ENCODE data around the gene DCAF16. TPM values are rescaled to one million over a fixed set of nuclear protein-coding genes. Genes with fewer than 3 reads are reported as not detected.

The DCAF16 gene
- total RNA-seq, 2 donors from 2014 or later: 12.9 to 31.1 TPM

DNA sequence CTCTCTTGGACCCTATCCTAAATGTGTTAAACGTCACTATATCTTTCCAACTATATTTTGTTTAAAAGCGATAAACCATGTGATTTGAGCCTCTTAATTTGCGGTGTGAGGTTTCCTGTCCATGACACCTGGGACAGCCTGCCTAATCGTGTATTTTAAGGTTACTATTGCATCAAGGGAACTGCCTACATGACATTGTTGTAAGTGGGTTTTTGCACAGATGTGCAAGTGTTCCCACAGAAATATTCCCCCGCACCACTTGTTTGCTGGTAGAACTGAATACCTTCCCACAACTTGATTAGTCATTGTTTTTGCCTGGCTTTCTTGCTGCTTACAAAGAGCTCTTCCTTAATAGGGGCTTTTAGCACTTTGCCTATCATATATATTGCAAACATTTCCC lies 24.0 kb downstream of the DCAF16 start:
- Histone ChIP-seq H3K9me3 (no peaks in the 10 kb centered on the region), H3K27me3 (replicated peaks; ENCODE audit: insufficient read depth) (no peaks in the 10 kb centered on the region), H3K27ac (no peak overlapping the region), H3K4me3 (no peak overlapping the region), H3K36me3 (peaks cover under 1% of the 10 kb centered on the region), H3K4me1 (ENCODE audit: control insufficient read depth in 1 of 2, low read depth in 2 of 2) (peaks cover 6% of the 10 kb centered on the region in 2 donors)
- TF ChIP-seq, protein P1, sequence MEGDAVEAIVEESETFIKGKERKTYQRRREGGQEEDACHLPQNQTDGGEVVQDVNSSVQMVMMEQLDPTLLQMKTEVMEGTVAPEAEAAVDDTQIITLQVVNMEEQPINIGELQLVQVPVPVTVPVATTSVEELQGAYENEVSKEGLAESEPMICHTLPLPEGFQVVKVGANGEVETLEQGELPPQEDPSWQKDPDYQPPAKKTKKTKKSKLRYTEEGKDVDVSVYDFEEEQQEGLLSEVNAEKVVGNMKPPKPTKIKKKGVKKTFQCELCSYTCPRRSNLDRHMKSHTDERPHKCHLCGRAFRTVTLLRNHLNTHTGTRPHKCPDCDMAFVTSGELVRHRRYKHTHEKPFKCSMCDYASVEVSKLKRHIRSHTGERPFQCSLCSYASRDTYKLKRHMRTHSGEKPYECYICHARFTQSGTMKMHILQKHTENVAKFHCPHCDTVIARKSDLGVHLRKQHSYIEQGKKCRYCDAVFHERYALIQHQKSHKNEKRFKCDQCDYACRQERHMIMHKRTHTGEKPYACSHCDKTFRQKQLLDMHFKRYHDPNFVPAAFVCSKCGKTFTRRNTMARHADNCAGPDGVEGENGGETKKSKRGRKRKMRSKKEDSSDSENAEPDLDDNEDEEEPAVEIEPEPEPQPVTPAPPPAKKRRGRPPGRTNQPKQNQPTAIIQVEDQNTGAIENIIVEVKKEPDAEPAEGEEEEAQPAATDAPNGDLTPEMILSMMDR (IDR thresholded peaks at IDR 0.05): no peak
- DNase-seq (ENCODE audit: low spot score) (no peak), ATAC-seq (ENCODE audit: insufficient number of reproducible peaks, low FRiP score, low read depth) (no peak)

DNA sequence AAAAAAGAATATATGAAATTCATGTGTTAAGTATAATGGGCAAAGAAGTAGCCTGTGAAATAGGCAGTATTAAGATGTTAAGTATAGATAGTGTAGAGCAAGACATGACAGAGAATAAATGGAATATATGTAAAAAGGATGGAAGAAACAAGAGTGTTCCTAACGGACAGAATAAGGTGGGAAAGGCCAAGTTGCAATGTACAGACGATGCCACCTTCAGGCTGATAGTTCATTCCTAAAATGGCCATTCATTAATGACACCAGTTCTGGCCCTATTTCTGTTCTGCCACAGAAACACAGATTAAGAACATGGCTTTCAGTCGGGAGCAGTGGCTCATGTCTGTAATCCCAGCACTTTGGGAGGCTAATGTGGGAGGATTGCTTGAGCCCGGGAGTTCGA lies 24.7 kb downstream of the DCAF16 start:
- H3K36me3 ChIP-seq: no peaks in the 10 kb centered on the region
- ATAC-seq (ENCODE audit: insufficient number of reproducible peaks, low FRiP score, low read depth) (no peak), DNase-seq (ENCODE audit: low spot score) (no peak)
- H3K27ac ChIP-seq: no peak overlapping the region
- H3K4me1 ChIP-seq (ENCODE audit: control insufficient read depth in 1 of 2, low read depth in 2 of 2): peaks cover 13% of the 10 kb centered on the region in 2 donors
- TF ChIP-seq, protein P1 (IDR thresholded peaks at IDR 0.05): no peak
- H3K27me3 ChIP-seq (replicated peaks; ENCODE audit: insufficient read depth): no peaks in the 10 kb centered on the region
- H3K4me3 ChIP-seq: no peak overlapping the region
- H3K9me3 ChIP-seq: no peaks in the 10 kb centered on the region

DNA sequence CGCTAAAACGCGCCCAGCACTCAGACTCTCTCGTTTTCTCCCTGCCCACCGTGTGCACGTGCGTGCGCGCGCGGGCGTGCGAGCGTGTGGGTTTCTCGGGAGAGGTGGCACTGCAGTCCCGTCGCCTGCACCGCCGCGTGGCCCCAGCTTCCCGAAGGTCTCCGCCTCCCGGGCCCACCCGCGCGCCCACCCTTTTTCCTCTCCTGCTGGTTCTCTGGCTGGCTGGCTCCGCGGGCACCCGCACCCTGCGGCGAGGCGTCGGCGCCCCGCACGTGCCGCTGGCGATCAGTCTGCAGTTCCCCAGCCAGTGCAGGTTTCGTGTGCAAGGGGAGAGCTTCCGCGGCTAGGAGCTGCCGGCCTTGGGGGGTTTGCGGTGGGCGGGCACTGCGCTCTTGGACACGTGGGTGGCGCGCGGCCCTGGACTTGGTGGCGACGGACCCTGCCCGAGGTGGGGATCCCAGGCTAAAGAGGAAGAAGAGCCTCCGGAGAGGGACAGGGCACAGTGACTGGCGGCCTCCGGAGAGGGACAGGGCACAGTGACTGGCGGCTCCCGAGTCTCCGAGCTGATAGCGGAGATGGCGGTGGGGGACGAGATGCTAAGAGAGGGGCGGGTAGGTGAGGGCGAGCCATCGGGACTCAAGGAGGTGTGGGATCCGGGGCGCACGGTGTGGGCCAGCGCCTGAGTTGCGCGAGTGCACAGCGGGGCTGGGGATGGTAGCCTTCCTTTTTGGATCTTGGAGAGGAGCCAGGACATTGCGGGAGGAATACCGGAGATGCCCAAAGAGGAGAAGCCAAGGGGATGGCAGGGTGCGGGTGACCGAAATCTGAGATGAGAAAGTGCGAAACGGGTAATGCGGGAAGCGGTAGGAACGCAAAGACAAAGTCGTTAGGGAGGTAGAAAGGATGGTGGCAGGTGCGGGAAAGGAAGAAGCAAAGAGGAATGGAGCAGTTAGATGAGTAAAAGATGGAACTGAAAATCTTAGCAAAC lies 29.0 kb downstream of the DCAF16 start, which contains the start of gene FAM184B:
FAM184B (minus strand) TSS at position 322 of the 988 bp plus-strand sequence. CDS start 322 bp downstream, outside the sequence.
- DNase-seq (ENCODE audit: low spot score): no peak
- no peak for ATAC-seq (ENCODE audit: insufficient number of reproducible peaks, low FRiP score, low read depth)

DNA sequence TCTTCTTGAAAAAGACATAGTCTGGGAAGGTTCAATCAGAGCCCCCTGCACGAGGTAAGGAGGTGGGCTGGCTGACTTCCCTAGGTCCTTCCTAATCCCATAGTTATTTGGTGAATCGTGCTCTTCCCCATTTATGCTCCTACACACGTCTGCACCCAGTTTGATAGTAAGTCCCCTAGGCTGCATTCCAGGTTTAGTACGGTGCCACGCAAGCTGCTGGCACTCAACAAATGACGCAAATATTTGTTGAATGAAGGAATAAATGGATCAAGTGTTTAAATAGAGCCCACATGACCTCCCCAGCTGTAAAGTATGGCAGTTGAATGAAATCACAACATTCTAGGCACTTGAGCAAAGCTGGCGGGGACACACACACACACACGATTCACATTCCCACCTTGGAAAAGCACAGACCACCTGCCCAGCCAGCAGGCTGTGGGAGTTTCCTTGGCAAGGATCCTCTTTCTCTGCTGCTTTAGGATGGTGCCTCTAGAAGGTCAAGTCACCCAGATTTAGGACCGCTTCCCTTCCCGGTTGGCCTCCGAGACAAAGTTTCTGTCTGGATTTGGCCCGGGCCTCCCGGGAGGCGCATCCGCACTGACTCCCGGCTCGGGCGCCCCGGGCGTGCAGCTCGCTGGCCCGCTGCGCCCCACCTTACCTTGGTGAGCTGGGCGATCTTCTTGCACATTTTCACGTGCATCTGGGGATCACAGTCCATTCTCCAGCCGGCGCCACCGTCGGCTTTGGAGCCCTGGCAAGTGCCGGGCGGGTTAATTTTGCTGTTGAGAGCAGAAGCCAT lies 29.9 kb downstream of the DCAF16 start:
- Histone ChIP-seq H3K27ac (no peak overlapping the region), H3K36me3 (no peaks in the 10 kb centered on the region), H3K4me1 (ENCODE audit: control insufficient read depth in 1 of 2, low read depth in 2 of 2) (peaks cover 14 to 20% of the 10 kb centered on the region in 2 donors), H3K4me3 (peak overlapping the region; percentile 49), H3K9me3 (no peaks in the 10 kb centered on the region), H3K27me3 (replicated peaks; ENCODE audit: insufficient read depth) (no peaks in the 10 kb centered on the region)
- no peak for ATAC-seq (ENCODE audit: insufficient number of reproducible peaks, low FRiP score, low read depth)
- TF ChIP-seq, protein P1 (IDR thresholded peaks at IDR 0.05): no peak
- DNase-seq (ENCODE audit: low spot score): no peak

More for the DNA sequence above, 29.0 kb downstream of the DCAF16 start, which contains the start of gene FAM184B:
- Histone ChIP-seq H3K27me3 (replicated peaks; ENCODE audit: insufficient read depth) (no peaks in the 10 kb centered on the region), H3K4me3 (peak within 1 kb of the TSS; percentile 49), H3K9me3 (no peaks in the 10 kb centered on the region), H3K27ac (no peak within 1 kb of the TSS), H3K4me1 (ENCODE audit: control insufficient read depth in 1 of 2, low read depth in 2 of 2) (peaks cover 14 to 20% of the 10 kb centered on the region in 2 donors), H3K36me3 (no peaks in the 10 kb centered on the region)
- TF ChIP-seq, protein P1 (IDR thresholded peaks at IDR 0.05): no peak

DNA sequence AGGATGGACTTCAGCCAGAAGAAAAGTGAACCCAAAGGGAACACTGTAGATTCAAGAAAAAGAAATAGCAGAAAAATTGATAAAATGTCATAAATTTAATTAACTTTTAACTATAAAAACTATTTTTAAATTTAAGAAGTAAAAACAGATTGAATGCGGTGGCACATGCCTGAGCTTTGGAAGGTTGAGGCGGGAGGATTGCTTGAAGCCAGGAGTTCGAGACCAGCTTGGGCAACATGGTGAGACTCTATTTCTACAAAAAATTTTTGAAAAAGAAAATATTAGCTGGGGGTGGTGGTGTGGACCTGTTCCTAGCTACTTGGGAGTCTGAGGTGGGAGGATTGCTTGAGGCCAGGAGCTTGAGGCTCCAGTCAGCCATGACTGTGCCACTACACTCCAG lies 32.1 kb downstream of the DCAF16 start:
- TF ChIP-seq, protein P1 (IDR thresholded peaks at IDR 0.05): no peak
- Histone ChIP-seq H3K36me3 (no peaks in the 10 kb centered on the region), H3K4me1 (ENCODE audit: control insufficient read depth in 1 of 2, low read depth in 2 of 2) (peaks cover 14 to 20% of the 10 kb centered on the region in 2 donors), H3K27ac (no peak overlapping the region), H3K9me3 (no peaks in the 10 kb centered on the region), H3K27me3 (replicated peaks; ENCODE audit: insufficient read depth) (no peaks in the 10 kb centered on the region), H3K4me3 (no peak overlapping the region)
- ATAC-seq (ENCODE audit: insufficient number of reproducible peaks, low FRiP score, low read depth): no peak
- DNase-seq (ENCODE audit: low spot score): no peak

Measured in thoracic aorta (tissue), 2 donors.